ENCODE results near the gene BCR.

GRCh38 chr22:23219317-23219716 is 39.0 kb downstream of the BCR start:
- TF ChIP-seq CTCF (IDR thresholded peaks at IDR 0.05; ENCODE audit: poor library complexity, severe bottlenecking) (no peak), REST (IDR thresholded peaks at IDR 0.05; ENCODE audit: borderline replicate concordance) (no peak), POLR2AphosphoS5 (IDR thresholded peaks at IDR 0.05) (no peak), EP300 (conservative IDR thresholded peaks at IDR 0.05; ENCODE audit: poor library complexity, severe bottlenecking) (no peak), EZH2 (IDR thresholded peaks at IDR 0.05; ENCODE audit: borderline replicate concordance, insufficient read depth, low read length, poor library complexity, severe bottlenecking) (no peak)
